Activated naive CD4-positive, alpha-beta T cell treated with anti-CD3 and anti-CD28 coated beads, Interleukin-2, amount 50 U/mL, for 16 hours (primary cell): Measurements from ENCODE around the gene CCL27.

Source experiments
- DNase-seq: peaks from one replicate; pipeline ENCODE4 v3.0.0-alpha.2; 2020

Gene CCL27

GRCh38 chr9:34662526-34663302 lies at the start of gene CCL27:
Gene CCL27, minus strand, starts transcription at chr9:34662657. Its CDS starts 24 bp downstream, at chr9:34662633.
- DNase-seq, result no peak

GRCh38 chr9:34712140-34712539 lies 49.7 kb upstream of the CCL27 start:
- DNase-seq, result no peak

- no peak for DNase-seq
These were observed 47.6 kb upstream of the CCL27 start, which contains the start of gene CCL21 for GRCh38 chr9:34710023-34710422. Gene CCL21, minus strand, starts transcription at chr9:34710136. Its CDS starts 70 bp downstream, at chr9:34710066.

GRCh38 chr9:34709196-34709978 lies 46.9 kb upstream of the CCL27 start:
- DNase-seq, result no peak

- DNase-seq, result no peak
These were observed 44.7 kb upstream of the CCL27 start for GRCh38 chr9:34707130-34707529.

GRCh38 chr9:34701769-34702736 lies 39.6 kb upstream of the CCL27 start:
- peak; percentile 86 for DNase-seq

GRCh38 chr9:34701023-34701768 lies 38.7 kb upstream of the CCL27 start:
- DNase-seq, result peak; percentile 82

- no peak for DNase-seq
These were observed 32.4 kb upstream of the CCL27 start for GRCh38 chr9:34694811-34695210.

GRCh38 chr9:34693560-34693959 lies 31.1 kb upstream of the CCL27 start:
- DNase-seq, result no peak

GRCh38 chr9:34691936-34692315 lies 29.5 kb upstream of the CCL27 start:
- no peak for DNase-seq

GRCh38 chr9:34690983-34691935 lies 28.8 kb upstream of the CCL27 start, which contains the start of gene CCL19:
Gene CCL19, minus strand, starts transcription at chr9:34691276. Its CDS starts 137 bp downstream, at chr9:34691139.
- DNase-seq, result no peak

- no peak for DNase-seq
These were observed 27.1 kb upstream of the CCL27 start for GRCh38 chr9:34689512-34689911.

- DNase-seq, result no peak
These were observed 26.6 kb upstream of the CCL27 start for GRCh38 chr9:34689116-34689470.

GRCh38 chr9:34688329-34689115 lies 26.1 kb upstream of the CCL27 start:
- no peak for DNase-seq

- no peak for DNase-seq
These were observed 25.0 kb upstream of the CCL27 start for GRCh38 chr9:34687276-34688030.

GRCh38 chr9:34686732-34687131 lies 24.3 kb upstream of the CCL27 start:
- no peak for DNase-seq

GRCh38 chr9:34686231-34686630 lies 23.8 kb upstream of the CCL27 start:
- no peak for DNase-seq

- no peak for DNase-seq
These were observed 23.1 kb upstream of the CCL27 start for GRCh38 chr9:34685591-34685990.

- DNase-seq, result no peak
These were observed 22.4 kb upstream of the CCL27 start for GRCh38 chr9:34684816-34685215.
